K562 (cell line): ENCODE data around the gene TERT. TPM values are rescaled to one million over a fixed set of nuclear protein-coding genes. Genes with fewer than 3 reads are reported as not detected.

Source experiments
- ATAC-seq: fragments of 200-7000 bp; cut with Tn5 transposase; 3 replicates; pipeline ENCODE4 v1.9.1; 2020; ENCODE audit warnings: moderate library complexity
- BruUV-seq: library from RNA; stranded (reverse); fragments of 400-500 nt; replicated peaks from 2 replicates; lab custom pipeline; 2021; lab: Mats Ljungman, UMichigan
- CTCF ChIA-PET: fragments of 300-600 bp; formaldehyde crosslinking; extraction: SDS; loops from one replicate; lab custom pipeline; 2021; ENCODE audit warnings: low intra/inter-chr PET ratio; lab: Yijun Ruan, JAX
- POLR2A ChIA-PET: fragments of 300-600, 350-650 bp; sonication (Branson Sonifier 250); formaldehyde crosslinking; extraction: SDS; loops from one replicate; lab custom pipeline; 2021; ENCODE audit warnings: antibody characterized with exemption, inconsistent platforms; lab: Yijun Ruan, JAX
- DNase-seq, 4 experiments: peaks; one replicate each; pipeline versions ENCODE4 v3.0.0 to v3.0.0-alpha.2; 2011 to 2018; ENCODE audit warnings: low spot score in 3 of 4, mixed read lengths in 3 of 4; ENCODE audit errors: extremely low read depth in 1 of 4
- FAIRE-seq: peaks from 2 replicates; lab custom pipeline; 2011; peaks lifted over from hg19 to GRCh38; lab: Jason Lieb, UNC
- H2AFZ ChIP-seq: 2 replicates; pipeline ENCODE4 v1.6.0; 2011; ENCODE audit warnings: low read depth, low read length, control low read depth, inconsistent platforms
- H3K27ac ChIP-seq: fragments of 200-600 bp; 3 replicates; pipeline ENCODE4 v1.8.0; 2011; ENCODE audit warnings: low read depth, mild to moderate bottlenecking, control low read depth, inconsistent platforms, low read length, moderate library complexity, mixed read lengths; ENCODE audit errors: extremely low read depth
- H3K27me3 ChIP-seq, 2 experiments: fragments of 300-600 bp in 1 of 2; 2 replicates in 1 of 2; 3 replicates in 1 of 2; pipeline versions ENCODE4 v1.6.0 to v1.8.0; 2011; ENCODE audit warnings: inconsistent platforms in 2 of 2, low read length in 2 of 2, mild to moderate bottlenecking in 1 of 2, mixed read lengths in 1 of 2, moderate library complexity in 1 of 2; ENCODE audit not compliant: control insufficient read depth in 2 of 2, insufficient read depth in 2 of 2
- H3K36me3 ChIP-seq: fragments of 300-600 bp; 3 replicates; pipeline ENCODE4 v1.8.0; 2011; ENCODE audit warnings: mild to moderate bottlenecking, low read length, inconsistent platforms; ENCODE audit not compliant: control insufficient read depth, insufficient read depth
- H3K4me1 ChIP-seq, 2 experiments: fragments of 200-600 bp in 1 of 2; replicated peaks in 1 of 2; 2 replicates in 1 of 2; 3 replicates in 1 of 2; pipeline versions ENCODE4 v1.5.1 to v1.8.0; 2011; ENCODE audit warnings: inconsistent platforms in 2 of 2, low read length in 2 of 2, mild to moderate bottlenecking in 1 of 2, mixed read lengths in 1 of 2, moderate library complexity in 1 of 2; ENCODE audit not compliant: control insufficient read depth in 2 of 2, insufficient read depth in 2 of 2
- H3K4me2 ChIP-seq: 2 replicates; pipeline ENCODE4 v1.6.1; 2011; ENCODE audit warnings: low read length, control low read depth, inconsistent platforms, mixed read lengths; ENCODE audit not compliant: insufficient read depth
- H3K4me3 ChIP-seq: fragments of 200-600 bp; sonication (generic), shearing (Covaris generic); 2 replicates; pipeline ENCODE4 v1.5.1; 2016; ENCODE audit warnings: control low read depth, inconsistent platforms
- H3K79me2 ChIP-seq: fragments of 200-600 bp; 3 replicates; pipeline ENCODE4 v1.8.0; 2011; ENCODE audit warnings: low read length, inconsistent platforms; ENCODE audit not compliant: control insufficient read depth, insufficient read depth
- H3K9ac ChIP-seq, 2 experiments: 2 replicates each; pipeline versions ENCODE4 v1.6.0 to v1.6.1; 2011; ENCODE audit warnings: low read depth in 2 of 2, low read length in 2 of 2, control low read depth in 1 of 2, inconsistent platforms in 1 of 2, mild to moderate bottlenecking in 1 of 2, mixed read lengths in 1 of 2; ENCODE audit not compliant: insufficient read depth in 1 of 2
- H3K9me1 ChIP-seq: one replicate; pipeline ENCODE4 v1.6.0; 2011; ENCODE audit warnings: inconsistent platforms, mild to moderate bottlenecking, low read length, moderate library complexity; ENCODE audit not compliant: control insufficient read depth, insufficient read depth
- H3K9me3 ChIP-seq: replicated peaks from 2 replicates; pipeline ENCODE4 v1.5.1; 2011; ENCODE audit warnings: low read depth, low read length, inconsistent platforms; ENCODE audit not compliant: control insufficient read depth, insufficient read depth
- H4K20me1 ChIP-seq: replicated peaks from 2 replicates; pipeline ENCODE4 v1.6.1; 2011; ENCODE audit warnings: low read length, inconsistent platforms, mixed read lengths; ENCODE audit not compliant: control insufficient read depth, insufficient read depth
- BRD4 ChIP-seq: fragments of 200-600 bp; sonication (generic); IDR thresholded peaks from 2 replicates; pipeline ENCODE4 v1.6.1; 2017; ENCODE audit warnings: inconsistent platforms
- NFE2L1 ChIP-seq: fragments of 450-650 bp; IDR thresholded peaks from 2 replicates; pipeline ENCODE4 v1.6.1; 2016; ENCODE audit warnings: missing genetic modification characterization, low read depth, mild to moderate bottlenecking, missing compliant biosample characterization, moderate library complexity, borderline replicate concordance
- POLR3A ChIP-seq: IDR thresholded peaks from 2 replicates; pipeline ENCODE4 v1.6.1; 2011; ENCODE audit warnings: borderline replicate concordance, mild to moderate bottlenecking, moderate library complexity; ENCODE audit not compliant: insufficient read length, insufficient read depth; ENCODE audit errors: extremely low read depth
- PTRF ChIP-seq: fragments of 450-650 bp; IDR thresholded peaks from 2 replicates; pipeline ENCODE4 v1.6.1; 2016; ENCODE audit warnings: mild to moderate bottlenecking, missing genetic modification characterization, missing compliant biosample characterization
- RBM17 ChIP-seq: fragments of 200-400 bp; formaldehyde crosslinking; IDR thresholded peaks from 2 replicates; pipeline ENCODE4 v1.6.1; 2017; ENCODE audit warnings: low read depth, mild to moderate bottlenecking, low read length, borderline replicate concordance
- SIN3A ChIP-seq, 2 experiments: fragments of 150-350 bp in 1 of 2; IDR thresholded peaks; 2 replicates each; pipeline ENCODE4 v1.6.1; 2011 to 2016; ENCODE audit warnings: borderline replicate concordance in 2 of 2, low read depth in 2 of 2, low read length in 2 of 2, mild to moderate bottlenecking in 2 of 2, moderate library complexity in 2 of 2; ENCODE audit not compliant: control insufficient read depth in 1 of 2
- SMC3 ChIP-seq: conservative IDR thresholded peaks from 2 replicates; pipeline ENCODE4 v1.6.1; 2011; ENCODE audit warnings: low read depth, low read length, improper control_type of control experiment; ENCODE audit not compliant: insufficient read depth
- ZNF431 ChIP-seq: sonication (generic); formaldehyde crosslinking; IDR thresholded peaks from 2 replicates; pipeline ENCODE4 v1.8.0; 2022; ENCODE audit warnings: mild to moderate bottlenecking, missing genetic modification reagents
- WGBS: fragments of 100-300 bp; shearing (Covaris generic); methylation state at CpG from one replicate; pipeline ENCODE4 v1.1.6; 2016; ENCODE audit warnings: low coverage, mixed read lengths; ENCODE audit not compliant: insufficient coverage; ENCODE audit errors: missing lambda C conversion rate; 5-methylcytosine and 5-hydroxymethylcytosine counted together
- in situ Hi-C: fragments of 300-500 bp; cut with MboI; formaldehyde crosslinking; loops from 4 replicates; pipeline ENCODE4 v1.15.0; 2018; ENCODE audit warnings: inconsistent platforms, mixed read lengths
- intact Hi-C: fragments of 100-400 bp; cut with micrococcal nuclease; formaldehyde crosslinking; loops from 2 replicates; pipeline ENCODE4 v1.14.2; 2022
- polyA plus RNA-seq, 8 experiments: library from polyadenylated mRNA; depleted of rRNA in 4 of 8; stranded (reverse) in 5 of 8; unstranded in 3 of 8; fragments of >200 nt; fragmentation: Nextera tagmentation in 2 of 8; fragmentation: Illumina TruSeq in 1 of 8; extraction: Ambion mirVana in 2 of 8; extraction: Trizol in 1 of 8; gene quantifications; 2 replicates each; pipeline versions ENCODE4 v1.2.1 to v1.2.3, GENCODE V29; 2011 to 2014; ENCODE audit warnings: inconsistent platforms in 1 of 8, missing spikeins in 1 of 8
- total RNA-seq, 7 experiments: library from RNA; depleted of rRNA in 6 of 7; stranded (reverse); fragments of >200 nt in 6 of 7; fragmentation: Illumina TruSeq in 2 of 7; extraction: Trizol in 2 of 7; gene quantifications; 2 replicates each; pipeline versions ENCODE4 v1.2.1 to v1.2.3, GENCODE V29; 2011 to 2021; ENCODE audit warnings: low replicate concordance in 1 of 7

The TERT gene
- total and polyA plus RNA-seq, 9 of the 15 experiments (the other 6 are each of a cell fraction or from before 2014, with no cell fraction given): 0.08 to 4.5 (median 0.98) TPM; not detected in 1

GRCh38 chr5:1223278-1223670, 71.6 kb downstream of the TERT start:
- no peak overlapping the region for H3K4me3 ChIP-seq
- no peaks in the 10 kb centered on the region for H3K79me2 ChIP-seq
- H3K27me3 ChIP-seq: peaks cover 46 to 79% of the 10 kb centered on the region in 2 experiments; a peak in 4 of 5 replicates
- FAIRE-seq (no peak), DNase-seq (no peak), ATAC-seq (no peak)
- 17% methylated on average over 11 of the region's 12 CpGs for WGBS
- H3K4me2 ChIP-seq: no peak overlapping the region
- TF ChIP-seq ZNF431 (CRISPR knock-in tag) (no peak), BRD4 (no peak), RBM17 (no peak), POLR3A (no peak), SMC3 (no peak), NFE2L1 (tag) (no peak), SIN3A (IDR thresholded peaks at IDR 0.05; ENCODE audit: borderline replicate concordance in 2 of 2, control insufficient read depth in 1 of 2, low read depth in 2 of 2, low read length in 2 of 2) (no peak), PTRF (tag) (no peak)
- H3K4me1 ChIP-seq: peaks cover 0 to 21% of the 10 kb centered on the region in 2 experiments; a peak in 1 of 5 replicates
- in situ Hi-C loops (no loop called here), intact Hi-C loops (no loop called here)
- H3K9me1 ChIP-seq: no peaks in the 10 kb centered on the region
- peaks cover 7% of the 10 kb centered on the region; the same call in 1 of the 2 replicates for H4K20me1 ChIP-seq
- no peak overlapping the region for H2AFZ ChIP-seq
- no peaks in the 10 kb centered on the region; the same call in 1 of the 2 replicates for H3K9me3 ChIP-seq
- CTCF ChIA-PET: no interaction called here
- no peaks in the 10 kb centered on the region for H3K36me3 ChIP-seq
- BruUV-seq: no TSS peak
- POLR2A ChIA-PET: no interaction called here
- no peak overlapping the region for H3K27ac ChIP-seq
- H3K9ac ChIP-seq: no peak overlapping the region
